Astrocyte (in vitro differentiated cells and primary cell): Measurements from ENCODE around the gene DTNB. TPM values are rescaled to one million over a fixed set of nuclear protein-coding genes. Genes with fewer than 3 reads are reported as not detected.

Source experiments
- DNase-seq: peaks from one replicate; pipeline ENCODE4 v3.0.0-alpha.2; 2010; ENCODE audit warnings: low read depth
- FAIRE-seq: peaks from 2 replicates; lab custom pipeline; 2011; peaks lifted over from hg19 to GRCh38; lab: Jason Lieb, UNC
- H2AFZ ChIP-seq: 2 replicates; pipeline ENCODE4 v1.6.0; 2012; ENCODE audit warnings: low read depth, low read length, inconsistent platforms
- H3K27ac ChIP-seq: 2 replicates; pipeline ENCODE4 v1.5.1; 2011; ENCODE audit warnings: low read depth, low read length, inconsistent platforms
- H3K27me3 ChIP-seq: 2 replicates; pipeline ENCODE4 v1.6.0; 2011; ENCODE audit warnings: low read length, inconsistent platforms; ENCODE audit not compliant: insufficient read depth
- H3K36me3 ChIP-seq: 2 replicates; pipeline ENCODE4 v1.5.1; 2011; ENCODE audit warnings: low read length, inconsistent platforms; ENCODE audit not compliant: insufficient read depth
- H3K4me1 ChIP-seq: 2 replicates; pipeline ENCODE4 v1.5.1; 2011; ENCODE audit warnings: low read length, inconsistent platforms; ENCODE audit not compliant: insufficient read depth
- H3K4me2 ChIP-seq: 2 replicates; pipeline ENCODE4 v1.6.0; 2012; ENCODE audit warnings: low read length, inconsistent platforms
- H3K4me3 ChIP-seq: 2 replicates; pipeline ENCODE4 v1.5.1; 2011; ENCODE audit warnings: low read depth, mild to moderate bottlenecking, low read length, inconsistent platforms; ENCODE audit not compliant: insufficient read depth
- H3K79me2 ChIP-seq: 2 replicates; pipeline ENCODE4 v1.6.0; 2012; ENCODE audit warnings: mild to moderate bottlenecking, low read length, inconsistent platforms; ENCODE audit not compliant: insufficient read depth
- H3K9ac ChIP-seq: 2 replicates; pipeline ENCODE4 v1.6.0; 2012; ENCODE audit warnings: mild to moderate bottlenecking, low read length, inconsistent platforms
- H3K9me3 ChIP-seq: 2 replicates; pipeline ENCODE4 v1.5.1; 2012; ENCODE audit warnings: low read depth, mild to moderate bottlenecking, low read length, inconsistent platforms; ENCODE audit not compliant: insufficient read depth
- H4K20me1 ChIP-seq: 2 replicates; pipeline ENCODE4 v1.6.0; 2012; ENCODE audit warnings: low read length, inconsistent platforms; ENCODE audit not compliant: insufficient read depth
- H3K27ac Mint-ChIP-seq: one replicate; pipeline ENCODE4 v1.8.0; 2021; ENCODE audit warnings: mild to moderate bottlenecking, mixed read lengths; ENCODE audit not compliant: unreplicated experiment
- H3K27me3 Mint-ChIP-seq: one replicate; pipeline ENCODE4 v1.8.0; 2021; ENCODE audit warnings: low read depth, mixed read lengths; ENCODE audit not compliant: unreplicated experiment
- H3K36me3 Mint-ChIP-seq: one replicate; pipeline ENCODE4 v1.8.0; 2021; ENCODE audit warnings: low read depth, mixed read lengths; ENCODE audit not compliant: unreplicated experiment
- H3K4me1 Mint-ChIP-seq: one replicate; pipeline ENCODE4 v1.8.0; 2021; ENCODE audit warnings: low read depth, mixed read lengths; ENCODE audit not compliant: unreplicated experiment
- H3K4me3 Mint-ChIP-seq: one replicate; pipeline ENCODE4 v1.8.0; 2021; ENCODE audit warnings: mild to moderate bottlenecking, moderate library complexity, mixed read lengths; ENCODE audit not compliant: unreplicated experiment
- H3K9me3 Mint-ChIP-seq: one replicate; pipeline ENCODE4 v1.8.0; 2021; ENCODE audit warnings: mild to moderate bottlenecking, mixed read lengths; ENCODE audit not compliant: unreplicated experiment
- EZH2 ChIP-seq: IDR thresholded peaks from 2 replicates; pipeline ENCODE4 v1.6.1; 2012; ENCODE audit warnings: mild to moderate bottlenecking, low read length, inconsistent platforms; ENCODE audit not compliant: insufficient read depth
- total RNA-seq: library from RNA; stranded (reverse); gene quantifications from 2 replicates; pipeline ENCODE4 v1.2.1, GENCODE V29; 2021
- TF ChIP-seq, protein P1 (sequence below): IDR thresholded peaks from 2 replicates; pipeline ENCODE4 v1.5.1; 2011; ENCODE audit warnings: low read depth, mild to moderate bottlenecking, inconsistent platforms, low read length, moderate library complexity; ENCODE audit not compliant: insufficient read depth

The DTNB gene
- total RNA-seq, 1 donor from 2014 or later = 5.1 TPM

DNA sequence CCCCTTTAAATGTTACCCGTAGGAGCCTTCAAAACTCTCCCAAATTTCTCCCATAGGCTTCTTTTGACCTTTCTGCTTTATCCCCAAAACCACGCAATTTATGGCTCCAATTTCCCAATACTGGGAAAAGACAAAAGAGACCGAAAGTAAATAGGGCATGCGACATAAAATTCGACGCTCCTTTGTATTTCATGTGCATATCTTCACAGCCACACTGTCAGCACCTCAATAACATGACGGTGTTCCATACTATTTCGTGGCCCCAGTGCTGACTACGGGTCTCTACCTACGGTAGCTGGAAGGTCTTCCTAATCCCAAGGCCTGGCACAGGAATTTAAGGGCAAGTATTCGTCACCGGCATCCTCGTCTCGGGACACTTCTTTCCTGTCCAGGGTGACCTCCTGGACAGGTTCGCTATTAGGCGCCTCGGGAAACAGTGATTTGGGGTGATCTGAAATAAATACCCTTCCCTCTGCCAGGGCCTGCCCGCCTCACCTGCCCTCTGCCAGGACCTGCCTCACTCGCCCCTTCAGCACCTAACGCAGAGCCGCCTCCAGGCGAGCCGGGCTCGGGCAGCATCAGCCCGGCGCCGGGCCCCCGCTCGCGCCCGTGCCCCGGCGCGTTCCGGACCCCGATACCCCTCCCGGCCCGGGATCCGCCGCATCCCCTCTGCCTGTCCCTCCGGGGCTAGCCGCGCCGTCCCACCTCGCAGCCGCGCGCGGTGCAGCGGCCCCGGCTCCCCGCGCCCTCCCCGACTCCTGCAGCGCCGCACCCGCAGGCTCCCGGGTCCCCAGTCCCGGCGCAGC, 680 bp downstream of the DTNB start:
- H3K4me3 Mint-ChIP-seq = peak overlapping the region; percentile 85
- peak; percentile 18 for DNase-seq
- FAIRE-seq = no peak

DNA sequence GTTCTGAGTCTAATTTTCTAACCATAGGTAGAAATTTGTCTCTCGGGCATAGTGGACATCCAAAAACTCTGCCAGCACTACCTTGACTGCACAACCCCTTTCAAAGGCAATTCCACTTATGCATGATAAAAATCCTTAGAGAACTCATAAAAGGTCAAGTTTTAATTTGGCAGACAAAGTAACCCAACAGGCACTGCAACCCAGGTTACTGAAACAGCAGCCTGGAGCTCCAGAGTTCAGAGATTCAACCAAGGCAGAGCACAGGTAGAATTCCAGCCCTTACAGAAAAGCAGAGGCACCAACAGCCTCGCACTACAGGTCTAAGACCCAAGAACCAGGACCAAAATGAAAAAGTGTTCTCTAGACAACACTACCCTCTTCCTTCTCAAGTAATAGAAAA, 1.8 kb downstream of the DTNB start:
- no peak overlapping the region for H3K4me3 ChIP-seq
- peaks cover 29% of the 10 kb centered on the region for H3K27me3 Mint-ChIP-seq

More for the DNA sequence above, 680 bp downstream of the DTNB start:
- Histone ChIP-seq H3K9ac (peak overlapping the region; percentile 75), H3K4me1 (peaks cover 7% of the 10 kb centered on the region), H3K9me3 (no peaks in the 10 kb centered on the region), H3K27me3 (peaks cover 3% of the 10 kb centered on the region), H3K79me2 (no peaks in the 10 kb centered on the region), H3K36me3 (no peaks in the 10 kb centered on the region), H3K4me2 (peak overlapping the region; percentile 93), H3K27ac (peak overlapping the region; percentile 10), H3K4me3 (peak overlapping the region; percentile 72), H2AFZ (peak overlapping the region; percentile 92), H4K20me1 (peaks cover 12% of the 10 kb centered on the region)
- Mint-ChIP-seq H3K27ac (no peak overlapping the region), H3K36me3 (no peaks in the 10 kb centered on the region), H3K9me3 (peaks cover 4% of the 10 kb centered on the region), H3K27me3 (peaks cover 29% of the 10 kb centered on the region), H3K4me1 (peaks cover 5% of the 10 kb centered on the region)
- TF ChIP-seq, protein P1, sequence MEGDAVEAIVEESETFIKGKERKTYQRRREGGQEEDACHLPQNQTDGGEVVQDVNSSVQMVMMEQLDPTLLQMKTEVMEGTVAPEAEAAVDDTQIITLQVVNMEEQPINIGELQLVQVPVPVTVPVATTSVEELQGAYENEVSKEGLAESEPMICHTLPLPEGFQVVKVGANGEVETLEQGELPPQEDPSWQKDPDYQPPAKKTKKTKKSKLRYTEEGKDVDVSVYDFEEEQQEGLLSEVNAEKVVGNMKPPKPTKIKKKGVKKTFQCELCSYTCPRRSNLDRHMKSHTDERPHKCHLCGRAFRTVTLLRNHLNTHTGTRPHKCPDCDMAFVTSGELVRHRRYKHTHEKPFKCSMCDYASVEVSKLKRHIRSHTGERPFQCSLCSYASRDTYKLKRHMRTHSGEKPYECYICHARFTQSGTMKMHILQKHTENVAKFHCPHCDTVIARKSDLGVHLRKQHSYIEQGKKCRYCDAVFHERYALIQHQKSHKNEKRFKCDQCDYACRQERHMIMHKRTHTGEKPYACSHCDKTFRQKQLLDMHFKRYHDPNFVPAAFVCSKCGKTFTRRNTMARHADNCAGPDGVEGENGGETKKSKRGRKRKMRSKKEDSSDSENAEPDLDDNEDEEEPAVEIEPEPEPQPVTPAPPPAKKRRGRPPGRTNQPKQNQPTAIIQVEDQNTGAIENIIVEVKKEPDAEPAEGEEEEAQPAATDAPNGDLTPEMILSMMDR = no peak
- TF ChIP-seq EZH2 = no peak

More for the DNA sequence above, 1.8 kb downstream of the DTNB start:
- H3K27me3 ChIP-seq = peaks cover 3% of the 10 kb centered on the region
- DNase-seq (no peak), FAIRE-seq (no peak)
- no peak overlapping the region for H3K4me2 ChIP-seq
- Mint-ChIP-seq H3K36me3 (no peaks in the 10 kb centered on the region), H3K9me3 (peaks cover 4% of the 10 kb centered on the region), H3K27ac (no peak overlapping the region), H3K4me1 (peaks cover 5% of the 10 kb centered on the region), H3K4me3 (peak overlapping the region; percentile 85)
- no peaks in the 10 kb centered on the region for H3K36me3 ChIP-seq
- no peak overlapping the region for H2AFZ ChIP-seq
- no peak overlapping the region for H3K27ac ChIP-seq
- H3K9me3 ChIP-seq = no peaks in the 10 kb centered on the region
- no peak overlapping the region for H3K9ac ChIP-seq
- TF ChIP-seq, protein P1 = no peak
- no peak for TF ChIP-seq EZH2
- H3K79me2 ChIP-seq = no peaks in the 10 kb centered on the region
- peaks cover 7% of the 10 kb centered on the region for H3K4me1 ChIP-seq
- H4K20me1 ChIP-seq = peaks cover 12% of the 10 kb centered on the region
